A673 (cell line): Measurements from ENCODE around the gene SOX15. TPM values are rescaled to one million over a fixed set of nuclear protein-coding genes. Genes with fewer than 3 reads are reported as not detected.

Source experiments
- BruUV-seq: library from RNA; stranded (reverse); fragments of 400-500 nt; replicated peaks from 2 replicates; lab custom pipeline; 2021; lab: Mats Ljungman, UMichigan
- CTCF ChIA-PET: fragments of 300-600 bp; sonication (Branson Sonifier 250); formaldehyde crosslinking; loops from one replicate; lab custom pipeline; 2022; ENCODE audit warnings: antibody characterized with exemption; lab: Charles Lee
- POLR2A ChIA-PET: fragments of 300-600 bp; sonication (Branson Sonifier 250); formaldehyde crosslinking; loops from one replicate; lab custom pipeline; 2022; ENCODE audit warnings: antibody characterized with exemption; ENCODE audit not compliant: low non-redundant PET; lab: Charles Lee
- DNase-seq: peaks from one replicate; pipeline ENCODE4 v3.0.0-alpha.2; 2015; ENCODE audit warnings: low spot score
- H3K27ac ChIP-seq: fragments of 200-600 bp; sonication (generic); 2 replicates; pipeline ENCODE4 v1.5.1; 2016; ENCODE audit warnings: mixed run types, low read depth, mild to moderate bottlenecking, mixed read lengths, antibody characterized with exemption, low read length; ENCODE audit not compliant: poor library complexity, severe bottlenecking
- H3K27me3 ChIP-seq: fragments of 200-600 bp; sonication (generic); replicated peaks from 2 replicates; pipeline ENCODE4 v1.6.1; 2017; ENCODE audit warnings: mixed run types, low read depth, mild to moderate bottlenecking, mixed read lengths, antibody characterized with exemption, low read length; ENCODE audit not compliant: insufficient read depth, poor library complexity
- H3K36me3 ChIP-seq: fragments of 200-600 bp; sonication (generic); 2 replicates; pipeline ENCODE4 v1.6.1; 2016; ENCODE audit warnings: mixed run types, mild to moderate bottlenecking, mixed read lengths, antibody characterized with exemption, low read length; ENCODE audit not compliant: insufficient read depth, poor library complexity, severe bottlenecking
- H3K4me1 ChIP-seq: fragments of 200-600 bp; sonication (generic); 2 replicates; pipeline ENCODE4 v1.6.1; 2017; ENCODE audit warnings: mixed run types, mild to moderate bottlenecking, mixed read lengths, antibody characterized with exemption, low read length; ENCODE audit not compliant: insufficient read depth, poor library complexity, severe bottlenecking
- H3K4me3 ChIP-seq: fragments of 200-600 bp; sonication (generic); 2 replicates; pipeline ENCODE4 v1.5.1; 2016; ENCODE audit warnings: low read depth, mixed run types, mild to moderate bottlenecking, mixed read lengths, low read length; ENCODE audit not compliant: poor library complexity, severe bottlenecking
- H3K9me3 ChIP-seq: fragments of 200-600 bp; sonication (generic); 2 replicates; pipeline ENCODE4 v1.6.1; 2016; ENCODE audit warnings: mixed run types, low read depth, mild to moderate bottlenecking, mixed read lengths, antibody characterized with exemption, low read length; ENCODE audit not compliant: poor library complexity, severe bottlenecking
- CTCF ChIP-seq: fragments of 300-800, 200-600 bp; sonication (generic); conservative IDR thresholded peaks from 2 replicates; pipeline ENCODE4 v1.5.1; 2017; ENCODE audit warnings: low read depth, mild to moderate bottlenecking, antibody characterized with exemption, low read length, moderate library complexity, mixed read lengths
- EZH2 ChIP-seq: fragments of 200-600 bp; sonication (generic); IDR thresholded peaks from 2 replicates; pipeline ENCODE4 v1.6.1; 2017; ENCODE audit warnings: borderline replicate concordance, low read depth, mild to moderate bottlenecking, mixed read lengths, antibody characterized with exemption, low read length; ENCODE audit not compliant: poor library complexity, severe bottlenecking
- intact Hi-C: fragments of 100-400 bp; cut with micrococcal nuclease; formaldehyde crosslinking; loops from one replicate; pipeline ENCODE4 v1.10.0; 2022; ENCODE audit not compliant: unreplicated experiment
- total RNA-seq: library from RNA; stranded (reverse); gene quantifications from 2 replicates; pipeline ENCODE4 v1.2.3, GENCODE V29; 2021

Gene SOX15
- total RNA-seq, 1 experiment from 2014 or later: 1.3 TPM

GRCh38 chr17:7544911-7545310, 45.0 kb downstream of the SOX15 start:
- H3K27ac ChIP-seq: no peak overlapping the region
- no peaks in the 10 kb centered on the region for H3K27me3 ChIP-seq
- ChIA-PET CTCF (no interaction called here), POLR2A (interaction anchor here (0.7 kb wide), 1 partner anchor 20 kb away, joined by 14 read pairs; no protein-coding TSS in a partner anchor)
- no peak overlapping the region for H3K4me3 ChIP-seq
- no peaks in the 10 kb centered on the region for H3K4me1 ChIP-seq
- no peaks in the 10 kb centered on the region for H3K9me3 ChIP-seq
- no peaks in the 10 kb centered on the region for H3K36me3 ChIP-seq
- intact Hi-C loops: no loop called here
- DNase-seq: no peak
- no TSS peak for BruUV-seq
- no peak for TF ChIP-seq EZH2
- TF ChIP-seq CTCF: no peak

GRCh38 chr17:7541074-7541621, 48.7 kb downstream of the SOX15 start:
- intact Hi-C loops: no loop called here
- no peaks in the 10 kb centered on the region for H3K27me3 ChIP-seq
- H3K27ac ChIP-seq: no peak overlapping the region
- POLR2A ChIA-PET: interaction anchor here (0.6 to 0.7 kb wide), 2 partner anchors 192 to 323 kb away, joined by 3 read pairs; no protein-coding TSS in a partner anchor
- CTCF ChIA-PET: no interaction called here
- DNase-seq: no peak
- H3K36me3 ChIP-seq: no peaks in the 10 kb centered on the region
- no TSS peak for BruUV-seq
- TF ChIP-seq EZH2: no peak
- no peak for TF ChIP-seq CTCF
- no peaks in the 10 kb centered on the region for H3K4me1 ChIP-seq
- peaks cover 10% of the 10 kb centered on the region for H3K9me3 ChIP-seq
- no peak overlapping the region for H3K4me3 ChIP-seq

GRCh38 chr17:7538891-7539545, 50.9 kb downstream of the SOX15 start:
- intact Hi-C loops: no loop called here
- no peak for TF ChIP-seq CTCF
- no peak for TF ChIP-seq EZH2
- Histone ChIP-seq H3K27me3 (no peaks in the 10 kb centered on the region), H3K4me1 (no peaks in the 10 kb centered on the region), H3K4me3 (no peak overlapping the region), H3K27ac (no peak overlapping the region), H3K36me3 (no peaks in the 10 kb centered on the region), H3K9me3 (peaks cover 10% of the 10 kb centered on the region)
- ChIA-PET CTCF (no interaction called here), POLR2A (no interaction called here)
- no peak for DNase-seq
- BruUV-seq: no TSS peak

Other genes starting within 250 kb of the SOX15 start
- 3.8 TPM in 2 replicates for gene KCTD11, start 237.9 kb downstream of the SOX15 start, total RNA-seq
- not detected in 2 replicates for gene TMEM95, start 234.9 kb downstream of the SOX15 start, total RNA-seq
- gene TNK1, start 209.0 kb downstream of the SOX15 start, total RNA-seq: 0.90 and 1.1 TPM in 2 replicates
- gene PLSCR3, start 195.6 kb downstream of the SOX15 start, total RNA-seq: 15.2 and 29.3 TPM in 2 replicates
- gene TMEM256, start 186.0 kb downstream of the SOX15 start, total RNA-seq: 57.6 and 91.6 TPM in 2 replicates
- gene NLGN2, start 182.2 kb downstream of the SOX15 start, total RNA-seq: 36.9 and 60.5 TPM in 2 replicates
- gene SPEM1, start 169.8 kb downstream of the SOX15 start, total RNA-seq: 0.43 and 0.55 TPM in 2 replicates
- 0.24 TPM in 1 of 2 replicates, not detected in the other for gene SPEM2, start 164.5 kb downstream of the SOX15 start, total RNA-seq
- gene SPEM3, start 161.2 kb downstream of the SOX15 start, total RNA-seq: not detected in 2 replicates
- gene TMEM102, start 154.7 kb downstream of the SOX15 start, total RNA-seq: 3.2 and 4.7 TPM in 2 replicates
- gene FGF11, start 150.6 kb downstream of the SOX15 start, total RNA-seq: 18.2 and 24.6 TPM in 2 replicates
- 5.2 and 8.6 TPM in 2 replicates for gene CHRNB1, start 145.0 kb downstream of the SOX15 start, total RNA-seq
- 17.7 and 21.0 TPM in 2 replicates for gene ZBTB4, start 110.5 kb downstream of the SOX15 start, total RNA-seq
- not detected in 2 replicates for gene SLC35G6, start 108.6 kb downstream of the SOX15 start, total RNA-seq
- 330 and 341 TPM in 2 replicates for gene POLR2A, start 105.7 kb downstream of the SOX15 start, total RNA-seq
- 0.55 and 0.75 TPM in 2 replicates for gene TNFSF12, start 41.0 kb downstream of the SOX15 start, total RNA-seq
- gene TNFSF13, start 31.3 kb downstream of the SOX15 start, total RNA-seq: 0.69 and 0.74 TPM in 2 replicates
- 113 and 122 TPM in 2 replicates for gene SENP3, start 28.2 kb downstream of the SOX15 start, total RNA-seq
- 1.6 and 1.8 TPM in 2 replicates for gene CD68, start 10.5 kb downstream of the SOX15 start, total RNA-seq
- 133 and 149 TPM in 2 replicates for gene MPDU1, start 6.2 kb downstream of the SOX15 start, total RNA-seq
- gene FXR2, start 24.8 kb upstream of the SOX15 start, total RNA-seq: 101 TPM in 2 replicates
- gene SAT2, start 37.7 kb upstream of the SOX15 start, total RNA-seq: 61.7 and 79.3 TPM in 2 replicates
- gene SHBG, start 40.0 kb upstream of the SOX15 start, total RNA-seq: 0.33 TPM in 1 of 2 replicates, not detected in the other
- 3.5 and 5.9 TPM in 2 replicates for gene ATP1B2, start 60.8 kb upstream of the SOX15 start, total RNA-seq
- 32.2 and 34.8 TPM in 2 replicates for gene TP53, start 97.4 kb upstream of the SOX15 start, total RNA-seq
- 42.2 and 51.8 TPM in 2 replicates for gene WRAP53, start 98.4 kb upstream of the SOX15 start, total RNA-seq
- gene EFNB3, start 115.1 kb upstream of the SOX15 start, total RNA-seq: 10.0 and 15.8 TPM in 2 replicates
- gene DNAH2, start 127.7 kb upstream of the SOX15 start, total RNA-seq: 0.15 and 0.24 TPM in 2 replicates
- gene KDM6B, start 244.1 kb upstream of the SOX15 start, total RNA-seq: 46.8 and 51.1 TPM in 2 replicates